Stimulated activated CD4-positive, alpha-beta T cell treated with anti-CD3 and anti-CD28 coated beads, TNF-alpha, amount 100 ng/mL, for 48 hours (primary cell): ENCODE results near the gene RHBDD3.

Experiments
- DNase-seq, 3 donors: peaks; one replicate each; pipeline ENCODE4 v3.0.0-alpha.2; 2020; ENCODE audit warnings: low read depth in 3 of 3

The RHBDD3 gene

DNA sequence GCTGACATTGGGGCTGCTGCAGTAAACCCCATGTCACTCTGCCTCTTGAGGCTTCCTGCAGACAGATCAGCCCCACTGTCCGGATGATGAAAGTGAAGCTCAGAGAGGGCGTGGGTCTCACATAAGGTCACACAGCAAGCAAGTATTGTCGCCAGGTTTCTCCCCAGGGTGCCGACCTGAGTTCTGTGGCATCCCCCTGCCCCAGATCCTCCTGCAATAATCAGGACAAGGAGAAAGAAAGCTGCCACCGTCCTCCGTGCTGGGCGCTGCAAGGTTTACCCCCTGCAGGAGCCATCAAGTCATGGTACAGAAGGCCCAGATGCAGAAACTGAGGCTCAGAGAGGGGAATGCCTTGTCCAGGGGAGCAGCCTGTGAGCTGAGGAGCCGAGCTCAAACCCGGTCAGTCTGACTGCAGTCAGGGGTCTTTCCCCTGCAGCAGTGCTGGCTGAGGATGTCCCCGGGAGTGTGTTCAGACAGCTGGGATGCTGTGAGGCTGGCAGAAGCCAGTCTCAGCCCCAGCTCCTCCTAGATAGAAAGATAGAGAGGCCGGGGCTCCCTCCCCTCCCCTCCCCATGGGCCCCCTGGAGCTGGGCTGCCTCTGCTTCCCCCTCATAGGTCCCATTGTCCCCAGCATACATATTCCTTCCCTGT is 48.9 kb downstream of the RHBDD3 start:
- no peak for DNase-seq

DNA sequence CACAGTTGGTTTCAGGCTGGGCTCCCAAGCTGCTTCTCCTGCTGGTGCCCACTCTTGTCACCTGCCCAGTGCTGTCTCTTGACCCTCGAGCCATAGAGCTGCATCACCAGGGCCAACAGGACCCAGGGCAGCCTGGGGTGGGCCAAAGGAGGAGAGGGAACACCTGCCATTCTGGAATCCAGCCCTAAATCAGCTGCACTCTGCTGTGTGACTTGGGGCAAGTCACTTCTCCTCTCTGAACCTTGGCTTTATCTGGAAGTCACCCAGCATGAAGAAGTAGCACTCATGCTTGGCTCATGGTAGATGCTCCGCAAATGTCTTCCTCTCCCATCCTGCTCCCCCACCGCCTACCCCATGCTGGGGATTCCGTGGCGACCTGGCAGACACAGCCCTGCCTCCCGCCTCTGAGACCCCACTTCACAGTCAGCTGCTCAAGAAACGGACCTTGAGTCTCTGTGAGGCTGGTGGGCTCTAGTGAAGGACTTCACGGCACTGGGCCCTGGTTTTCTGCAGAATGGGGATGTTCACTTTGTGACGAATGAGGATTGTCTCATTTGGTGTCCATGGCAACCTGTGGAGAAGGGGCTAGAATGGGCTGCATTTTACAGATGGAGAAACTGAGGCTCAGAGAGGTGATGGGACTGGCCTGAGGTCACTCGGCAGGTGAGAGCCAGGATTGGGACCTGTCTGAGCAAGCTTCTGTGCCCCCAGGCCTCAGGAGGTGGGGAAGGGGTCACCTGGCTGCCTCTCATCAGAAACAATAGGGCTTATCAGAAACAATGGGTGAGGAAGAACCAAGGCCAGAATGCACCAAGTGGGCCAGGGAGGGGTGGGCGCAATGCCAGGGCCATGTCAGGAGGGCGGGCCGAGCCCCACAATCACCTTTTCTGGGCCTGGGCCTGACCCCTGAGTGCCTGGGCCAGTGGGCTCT is 49.7 kb downstream of the RHBDD3 start:
- DNase-seq = no peak

DNA sequence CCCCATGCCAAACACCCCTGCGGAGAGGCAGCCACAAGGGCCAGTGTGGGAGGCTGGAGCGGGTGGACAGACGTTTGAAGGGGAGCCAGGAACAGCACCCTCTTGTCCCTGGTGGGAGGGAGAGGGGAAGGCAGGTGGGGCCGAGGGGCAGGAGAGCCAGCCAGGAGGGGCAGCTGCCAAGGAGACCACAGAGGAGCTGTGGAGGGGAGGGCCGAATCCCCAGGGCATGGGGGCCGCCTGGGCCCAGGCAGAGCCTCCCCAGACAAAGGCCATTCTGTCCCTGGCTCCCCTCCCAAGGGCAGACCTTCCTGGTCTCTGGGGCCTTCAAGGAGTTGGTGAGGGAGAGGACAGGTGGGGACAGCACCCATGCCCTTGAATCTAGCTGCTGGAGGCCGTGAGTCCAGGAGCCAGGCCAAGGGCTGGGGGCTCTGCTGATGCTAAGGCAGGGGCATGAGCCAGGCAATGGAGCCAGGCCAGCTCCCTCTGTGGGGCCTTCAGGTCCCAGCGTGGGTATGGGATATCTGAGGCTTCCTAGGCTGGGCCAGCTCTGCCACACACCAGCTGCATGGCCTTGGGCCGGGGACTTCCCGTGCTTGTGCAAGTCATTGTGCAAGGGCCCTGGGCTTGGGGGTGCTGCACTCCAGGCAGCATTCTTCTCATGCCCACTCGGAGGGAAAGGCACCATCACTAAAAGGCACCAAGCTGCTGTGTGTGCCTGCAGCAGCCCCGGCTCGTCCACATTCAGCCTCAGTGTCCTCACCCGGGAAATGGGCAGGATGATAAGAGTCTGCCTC is 50.7 kb downstream of the RHBDD3 start:
- DNase-seq = no peak

DNA sequence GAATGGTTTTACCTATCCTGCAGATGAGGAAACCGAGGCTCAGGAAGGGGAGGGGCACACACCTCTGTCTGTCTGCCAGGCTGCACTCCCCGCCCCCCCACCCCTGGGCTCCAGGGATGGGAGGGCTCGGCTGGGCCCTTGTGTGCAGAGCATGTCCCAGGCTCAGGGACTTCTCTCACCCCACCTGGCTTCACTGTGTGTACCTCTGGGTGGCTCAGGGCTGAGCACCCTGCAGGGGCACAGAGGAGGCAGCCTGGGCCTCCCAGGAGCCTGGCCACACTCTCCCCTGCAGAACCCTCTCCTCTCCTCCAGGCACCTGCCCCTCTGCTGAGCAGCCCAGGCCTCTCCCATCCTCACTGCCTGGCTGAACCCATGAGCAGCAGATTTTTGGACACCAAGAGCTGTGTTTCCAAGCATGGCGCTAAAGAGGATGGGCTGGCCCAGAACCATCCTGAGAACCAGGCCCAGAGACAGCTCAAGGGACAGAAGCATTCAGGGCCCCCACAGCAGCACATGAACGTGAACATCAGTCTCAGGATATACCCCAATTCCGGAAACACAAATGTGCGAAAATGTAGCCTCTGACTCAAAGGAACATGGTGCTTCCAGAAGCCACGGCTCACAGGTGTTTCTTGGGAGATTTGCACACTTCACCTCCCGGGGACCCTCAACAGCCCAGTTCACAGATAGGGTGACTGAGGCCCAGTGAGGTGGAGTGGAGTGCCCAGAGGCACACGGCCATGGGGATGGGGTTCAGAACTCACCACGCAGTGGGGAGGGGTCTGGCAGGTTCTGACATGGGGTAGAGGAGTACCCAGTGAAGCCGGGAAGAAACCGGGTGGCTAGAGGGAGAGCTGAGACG is 51.5 kb downstream of the RHBDD3 start:
- DNase-seq = no peak

DNA sequence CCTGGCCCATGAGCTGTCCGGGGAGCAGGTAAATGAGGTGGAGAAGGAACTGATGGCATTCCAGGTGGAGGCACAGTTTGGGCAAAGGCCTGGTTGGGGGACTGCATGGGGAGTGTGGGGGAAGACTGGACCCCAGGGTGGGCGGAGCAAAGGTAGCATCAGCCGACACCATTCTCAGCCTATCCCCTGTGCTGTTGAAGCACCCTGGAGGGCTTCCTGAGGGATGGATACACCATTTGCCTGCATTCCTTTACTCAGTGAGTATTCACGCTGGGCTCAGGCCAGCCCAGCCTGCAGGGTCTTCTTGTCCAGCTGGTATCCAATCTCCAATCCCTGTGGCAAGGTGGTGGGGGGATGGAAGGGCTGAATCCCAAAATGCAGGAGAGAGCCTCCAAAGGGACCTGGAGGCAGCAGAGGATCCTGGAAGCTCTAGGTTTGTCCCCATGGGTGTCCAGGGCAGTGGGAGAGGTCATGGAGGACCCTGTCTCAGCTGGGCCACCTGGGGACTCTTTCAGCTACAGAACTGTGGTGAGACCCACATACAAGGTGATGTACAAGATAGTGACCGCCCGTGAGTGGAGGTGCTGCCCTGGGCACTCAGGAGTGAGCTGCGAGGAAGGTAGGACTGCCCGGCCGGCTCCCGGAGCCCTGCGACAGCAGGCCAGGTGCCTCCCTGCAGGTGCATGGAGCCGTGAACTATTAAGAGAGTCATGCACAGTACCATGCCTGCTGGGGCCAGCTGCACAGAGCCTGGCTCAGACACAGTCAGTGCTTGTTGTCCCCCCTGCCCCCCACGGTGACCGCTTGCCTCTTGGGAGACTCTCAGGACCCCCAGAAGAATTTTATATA is 52.5 kb downstream of the RHBDD3 start:
- no peak for DNase-seq

DNA sequence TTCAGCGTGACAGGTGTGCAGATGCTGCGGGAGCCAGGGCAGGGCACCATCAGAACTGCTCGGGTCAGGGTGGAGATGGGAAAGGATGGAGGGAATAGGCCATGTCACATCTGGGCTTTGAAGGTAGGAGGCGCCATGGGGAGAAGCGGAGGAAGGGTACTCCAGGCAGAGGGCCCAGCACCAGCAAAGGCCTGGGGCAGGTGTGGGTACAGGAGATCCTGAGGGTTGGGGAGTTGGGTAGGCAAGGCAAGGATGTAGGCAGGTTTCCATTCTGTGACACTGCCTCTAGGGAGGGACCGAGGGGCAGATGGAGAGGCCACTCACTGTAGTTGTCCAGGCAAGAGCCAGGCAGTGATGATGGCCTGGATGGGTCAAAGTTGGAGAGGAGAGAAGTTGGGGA is 53.5 kb downstream of the RHBDD3 start:
- no peak for DNase-seq

DNA sequence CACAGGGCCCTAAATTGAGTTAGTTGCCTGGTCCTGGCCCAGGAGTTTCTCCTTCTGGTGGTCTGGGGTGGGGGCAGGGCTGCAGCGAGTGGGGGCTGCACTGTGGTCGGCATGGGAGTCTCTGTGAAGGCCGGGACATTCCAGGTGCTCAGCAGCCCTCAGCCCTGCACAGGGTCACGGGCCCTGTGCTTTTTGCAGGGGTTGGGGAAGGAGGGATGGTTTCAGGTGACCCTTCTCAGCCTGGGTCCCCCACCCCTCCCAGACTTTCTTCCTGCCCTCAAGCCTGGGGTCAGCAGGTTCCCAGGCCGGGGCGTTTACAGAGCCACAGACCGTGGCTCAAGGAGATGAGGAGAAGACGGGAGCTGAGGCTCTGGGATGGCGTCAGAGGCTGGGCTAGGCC is 54.3 kb downstream of the RHBDD3 start:
- DNase-seq = no peak

DNA sequence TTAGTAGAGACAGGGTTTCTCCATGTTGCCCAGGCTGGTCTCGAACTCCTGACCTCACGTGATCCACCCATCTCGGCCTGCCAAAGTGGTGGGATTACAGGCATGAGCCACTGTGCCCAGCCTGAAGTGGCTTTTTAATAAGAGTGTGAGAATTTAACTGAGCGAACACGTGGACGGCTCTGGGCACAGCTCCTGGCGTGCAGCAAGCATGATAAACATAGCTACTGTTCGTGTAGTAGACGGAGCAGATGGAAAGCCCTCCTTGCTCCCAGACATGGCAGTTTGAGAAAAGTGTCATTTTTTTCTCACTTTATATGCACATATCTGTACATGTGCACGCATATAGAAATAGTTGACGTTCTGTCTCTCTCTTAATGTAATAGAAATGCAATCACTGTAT is 55.0 kb downstream of the RHBDD3 start:
- no peak for DNase-seq

DNA sequence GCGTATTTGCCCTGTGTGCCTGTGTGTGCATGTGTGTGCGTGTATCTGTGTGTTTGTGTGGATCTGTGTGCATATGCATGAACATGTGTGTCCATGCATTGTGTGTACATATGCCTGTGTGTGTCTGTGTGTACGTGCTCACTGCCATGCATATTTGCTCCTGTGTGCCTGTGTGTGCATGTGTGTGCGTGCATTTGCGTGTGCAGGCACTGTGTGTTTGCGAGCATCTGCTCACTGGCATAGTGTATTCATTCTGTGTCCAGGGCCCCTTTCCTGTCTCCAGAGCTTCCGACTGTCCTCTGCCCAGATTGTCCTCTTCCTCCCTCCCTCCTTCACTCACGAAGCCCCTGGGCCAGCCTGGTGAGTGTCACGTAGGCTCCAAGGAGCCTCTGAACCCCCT is 56.3 kb downstream of the RHBDD3 start:
- no peak for DNase-seq

DNA sequence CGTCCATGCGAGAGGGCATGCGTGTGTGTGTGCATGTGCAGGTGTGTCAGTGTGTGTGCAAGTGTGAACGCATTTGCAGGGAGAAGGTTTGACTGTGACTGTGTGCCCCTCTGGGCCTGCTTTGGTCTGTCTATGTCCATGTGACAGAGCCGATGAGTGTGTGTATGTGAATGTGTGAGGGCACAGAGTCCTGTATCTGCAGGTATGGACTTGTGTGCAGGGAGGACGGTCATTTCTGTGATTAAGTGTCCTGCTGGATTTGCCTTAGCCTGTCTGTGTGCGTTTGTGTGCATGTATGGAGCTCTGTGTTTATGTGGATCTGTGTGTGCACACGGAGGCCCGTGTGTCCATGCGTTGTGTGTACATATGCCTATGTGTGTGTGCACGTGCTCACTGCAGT is 56.7 kb downstream of the RHBDD3 start:
- DNase-seq = no peak
